ENCODE measurements around the gene FTSJ1.

DNA sequence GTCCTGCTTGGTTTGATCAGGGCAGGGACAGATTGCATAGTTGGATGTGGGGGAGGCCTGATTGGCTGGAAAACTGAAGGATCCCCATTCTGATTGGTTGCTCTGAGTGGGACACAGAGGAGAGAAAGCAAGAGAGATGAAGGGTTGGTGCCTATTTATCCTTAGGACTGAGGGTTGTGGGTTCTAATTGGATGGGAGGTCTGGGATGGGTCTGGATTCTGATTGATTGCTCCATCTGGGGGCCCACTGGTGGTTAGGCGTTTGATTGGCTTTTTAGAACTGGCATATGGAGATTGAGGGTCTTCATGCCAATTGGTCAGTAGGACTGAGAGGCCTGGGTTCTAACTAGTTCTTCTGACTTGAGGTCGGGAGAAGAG, 45.0 kb downstream of the FTSJ1 start:
- TF ChIP-seq, protein P1, sequence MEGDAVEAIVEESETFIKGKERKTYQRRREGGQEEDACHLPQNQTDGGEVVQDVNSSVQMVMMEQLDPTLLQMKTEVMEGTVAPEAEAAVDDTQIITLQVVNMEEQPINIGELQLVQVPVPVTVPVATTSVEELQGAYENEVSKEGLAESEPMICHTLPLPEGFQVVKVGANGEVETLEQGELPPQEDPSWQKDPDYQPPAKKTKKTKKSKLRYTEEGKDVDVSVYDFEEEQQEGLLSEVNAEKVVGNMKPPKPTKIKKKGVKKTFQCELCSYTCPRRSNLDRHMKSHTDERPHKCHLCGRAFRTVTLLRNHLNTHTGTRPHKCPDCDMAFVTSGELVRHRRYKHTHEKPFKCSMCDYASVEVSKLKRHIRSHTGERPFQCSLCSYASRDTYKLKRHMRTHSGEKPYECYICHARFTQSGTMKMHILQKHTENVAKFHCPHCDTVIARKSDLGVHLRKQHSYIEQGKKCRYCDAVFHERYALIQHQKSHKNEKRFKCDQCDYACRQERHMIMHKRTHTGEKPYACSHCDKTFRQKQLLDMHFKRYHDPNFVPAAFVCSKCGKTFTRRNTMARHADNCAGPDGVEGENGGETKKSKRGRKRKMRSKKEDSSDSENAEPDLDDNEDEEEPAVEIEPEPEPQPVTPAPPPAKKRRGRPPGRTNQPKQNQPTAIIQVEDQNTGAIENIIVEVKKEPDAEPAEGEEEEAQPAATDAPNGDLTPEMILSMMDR (IDR thresholded peaks at IDR 0.05), result no peak
- no peak for TF ChIP-seq POLR2A (IDR thresholded peaks at IDR 0.05)

Measured in stomach (tissue), 4 donors.